ENCODE results near the gene MBOAT2.

The MBOAT2 gene

GRCh38 chr2:8821276-8822217 lies 181.9 kb downstream of the MBOAT2 start:
- DNase-seq (ENCODE audit: low read depth): no peak

GRCh38 chr2:8819948-8820347 lies 183.5 kb downstream of the MBOAT2 start:
- no peak for DNase-seq (ENCODE audit: low read depth)

GRCh38 chr2:8819194-8819593 lies 184.3 kb downstream of the MBOAT2 start:
- DNase-seq (ENCODE audit: low read depth): no peak

- no peak for DNase-seq (ENCODE audit: low read depth)
Measured at GRCh38 chr2:8817221-8817620, 186.3 kb downstream of the MBOAT2 start.

GRCh38 chr2:8806885-8807704 lies 196.4 kb downstream of the MBOAT2 start:
- no peak for DNase-seq (ENCODE audit: low read depth)

GRCh38 chr2:8805278-8806210 lies 197.9 kb downstream of the MBOAT2 start:
- no peak for DNase-seq (ENCODE audit: low read depth)

- no peak for DNase-seq (ENCODE audit: low read depth)
Measured at GRCh38 chr2:8803658-8804379, 199.7 kb downstream of the MBOAT2 start.

GRCh38 chr2:8802741-8803140 lies 200.7 kb downstream of the MBOAT2 start:
- DNase-seq (ENCODE audit: low read depth): no peak
